Stomach (tissue), 4 donors: ENCODE results near the gene DISC1.

ENCODE experiments used
- CTCF ChIP-seq, 7 experiments: fragments of 450-650 bp in 4 of 7; fragments of 200-600 bp in 3 of 7; sonication (generic) in 3 of 7; IDR thresholded peaks; one replicate each; pipeline ENCODE4 v1.5.1; 2016 to 2019; ENCODE audit warnings: antibody characterized with exemption in 7 of 7, control low read depth in 2 of 7, mild to moderate bottlenecking in 1 of 7
- EP300 ChIP-seq: sonication (generic); formaldehyde crosslinking; IDR thresholded peaks from one replicate; pipeline ENCODE4 v1.6.1; 2017; ENCODE audit warnings: antibody characterized with exemption
- POLR2A ChIP-seq, 4 donors: fragments of 450-650 bp; IDR thresholded peaks; one replicate each; pipeline ENCODE4 v1.6.1; 2016; ENCODE audit warnings: antibody characterized with exemption in 4 of 4, control low read depth in 2 of 4, mild to moderate bottlenecking in 1 of 4, moderate library complexity in 1 of 4

GRCh38 chr1:231690059-231690458, 63.5 kb downstream of the DISC1 start:
- TF ChIP-seq CTCF (IDR thresholded peaks at IDR 0.05) (no peak), EP300 (no peak), POLR2A (IDR thresholded peaks at IDR 0.05) (no peak)
